Left kidney (tissue), 2 donors: ENCODE data around the gene RBPJ. TPM values are rescaled to one million over a fixed set of nuclear protein-coding genes. Genes with fewer than 3 reads are reported as not detected.
"Not testable (repeated sequence)": the region's sequence is repeated elsewhere in the genome, so short reads cannot be mapped to it uniquely, and the experiment has no call there.

ENCODE experiments used
- DNase-seq: peaks from one replicate; pipeline ENCODE4 v3.0.0-alpha.2; 2013
- polyA plus RNA-seq: library from polyadenylated mRNA; unstranded; fragments of 120-200 nt; gene quantifications from one replicate; pipeline ENCODE4 v1.2.1, GENCODE V29; 2013; ENCODE audit not compliant: insufficient read length

Gene RBPJ
- polyA plus RNA-seq, 1 donor: 89.3 TPM

DNA sequence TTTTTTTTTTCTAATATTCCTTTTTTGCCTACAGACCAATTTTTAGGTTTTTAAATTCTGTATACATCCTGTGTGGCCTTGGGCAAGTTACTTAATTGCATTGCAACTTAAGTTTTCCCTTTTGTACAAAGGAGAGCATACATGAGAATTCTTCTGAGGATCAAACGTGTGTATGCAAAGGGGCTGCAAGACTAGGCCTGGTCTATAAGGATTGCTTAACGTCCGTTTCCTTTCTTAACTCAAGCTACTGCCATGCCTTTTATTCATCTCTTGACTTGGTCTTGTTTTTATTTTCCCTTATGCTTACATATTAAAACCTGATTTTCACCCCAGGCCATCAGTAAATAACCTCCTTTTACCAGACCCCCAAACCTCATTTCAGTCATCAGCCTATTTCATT, 13.6 kb downstream of the RBPJ start:
- DNase-seq: no peak

DNA sequence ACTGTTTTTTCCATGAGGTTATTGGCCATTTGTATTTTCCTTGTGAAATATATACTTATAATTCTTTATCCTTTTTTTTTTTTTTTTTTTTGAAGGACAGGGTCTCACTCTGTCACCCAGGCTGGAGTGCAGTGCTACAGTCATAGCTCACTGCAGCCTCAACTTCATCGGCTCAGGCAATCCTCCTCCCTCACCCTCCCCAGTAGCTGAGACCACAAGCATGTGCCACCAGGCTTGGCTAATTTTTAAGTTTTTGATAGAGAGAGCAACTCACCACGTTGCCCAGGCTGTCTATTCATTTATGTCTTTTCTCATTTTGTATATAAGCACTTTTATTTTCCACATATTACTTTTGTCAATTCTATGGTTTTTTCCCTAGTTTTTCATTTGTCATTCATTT, 16.8 kb downstream of the RBPJ start:
- DNase-seq: no peak

DNA sequence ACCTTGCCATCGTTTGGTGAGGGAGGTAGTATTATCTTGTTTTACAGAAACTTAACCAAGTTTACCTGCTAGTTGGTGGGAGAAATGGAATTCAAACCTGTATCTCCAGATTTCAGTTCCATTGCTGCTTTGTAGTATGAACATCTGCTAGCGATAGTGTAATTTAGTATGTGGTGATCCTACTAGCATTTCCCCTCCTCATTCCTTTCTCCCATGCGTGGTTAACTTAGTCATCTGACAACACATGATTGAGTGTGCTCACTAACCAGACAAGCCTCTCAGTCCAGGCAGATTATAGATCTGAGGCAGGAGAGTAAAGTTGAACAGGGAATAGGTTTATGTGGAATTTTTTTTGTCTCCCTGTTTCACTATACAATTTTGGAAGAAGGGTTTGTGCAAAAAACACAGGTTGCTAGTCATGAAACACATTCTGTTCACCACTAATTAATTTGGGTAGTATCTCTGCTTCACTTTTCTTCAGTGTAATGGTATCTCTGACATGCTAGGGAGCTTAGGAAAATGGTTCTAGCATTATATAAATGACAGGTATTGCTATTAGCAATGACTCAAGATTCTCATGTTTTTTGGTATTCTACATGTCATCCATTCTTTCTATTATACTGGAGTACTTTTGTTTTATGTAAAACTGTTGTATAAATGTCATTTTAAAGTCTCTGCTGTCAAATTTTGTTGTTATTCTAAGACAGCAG, 21.7 kb downstream of the RBPJ start:
- no peak for DNase-seq

DNA sequence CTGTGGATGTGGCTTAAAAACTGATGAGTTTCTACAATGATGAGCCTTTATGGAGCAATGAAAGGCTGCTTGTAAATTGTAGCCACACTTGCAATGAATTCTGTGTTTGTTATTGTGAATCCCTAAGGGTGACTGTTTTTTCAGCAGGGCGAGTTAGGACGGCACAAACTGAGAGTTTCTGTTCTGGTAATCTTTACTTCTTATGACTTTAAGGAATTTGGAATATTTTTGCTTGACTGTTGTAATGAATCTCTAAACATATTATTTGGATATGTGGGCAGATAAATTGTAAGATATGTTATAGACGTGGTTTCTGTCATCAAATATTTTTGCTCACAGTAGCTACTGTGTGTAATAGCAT, 22.2 kb downstream of the RBPJ start:
- no peak for DNase-seq

DNA sequence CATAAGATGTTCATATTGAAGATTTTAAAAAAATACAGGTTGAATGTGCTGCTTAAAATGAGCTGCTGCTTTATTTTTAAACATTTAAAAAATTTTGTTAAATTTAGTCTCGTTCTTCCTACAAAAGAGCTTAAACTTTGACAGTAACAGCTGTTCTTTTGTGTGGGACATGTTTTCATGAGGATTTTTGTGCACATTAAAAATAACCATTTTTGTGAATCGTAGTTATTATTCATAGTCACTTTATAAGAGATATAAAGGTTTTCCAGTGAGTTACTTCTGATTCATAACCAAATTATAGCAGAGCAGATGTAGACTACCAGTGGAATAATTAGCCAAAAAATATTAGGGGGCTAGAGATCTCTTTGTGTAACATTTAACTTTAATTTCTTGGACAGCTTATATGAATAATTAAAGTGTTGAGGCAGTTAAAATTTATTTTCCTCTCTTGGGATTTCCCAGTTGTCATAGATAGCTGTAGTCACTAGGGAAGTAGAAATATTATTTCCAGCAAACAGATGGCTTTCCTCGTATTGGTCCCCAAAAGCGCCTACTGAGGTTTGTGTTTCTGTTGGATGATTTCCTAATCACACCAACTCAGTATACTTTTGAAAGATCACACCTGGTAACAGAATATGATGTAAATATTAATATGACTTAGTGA, 24.2 kb downstream of the RBPJ start:
- peak; percentile 55 for DNase-seq

DNA sequence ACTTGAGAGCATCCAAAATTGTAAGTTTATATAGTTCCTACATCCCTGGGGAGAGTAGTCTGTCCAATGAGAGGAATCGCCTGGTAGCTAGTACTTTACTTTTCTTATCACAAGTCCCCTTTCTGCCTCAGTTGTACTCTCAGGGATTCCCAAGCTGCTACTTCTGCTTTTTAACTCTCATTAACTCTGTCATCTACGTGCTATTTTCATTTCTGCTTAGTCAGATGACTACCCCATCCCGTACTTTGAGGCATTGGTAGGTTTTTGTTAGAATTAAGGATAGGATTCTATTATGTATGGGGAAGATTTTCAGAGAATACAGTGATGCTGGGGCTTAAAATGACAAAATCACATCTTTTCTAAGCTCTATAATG, 24.7 kb downstream of the RBPJ start:
- DNase-seq: no peak

DNA sequence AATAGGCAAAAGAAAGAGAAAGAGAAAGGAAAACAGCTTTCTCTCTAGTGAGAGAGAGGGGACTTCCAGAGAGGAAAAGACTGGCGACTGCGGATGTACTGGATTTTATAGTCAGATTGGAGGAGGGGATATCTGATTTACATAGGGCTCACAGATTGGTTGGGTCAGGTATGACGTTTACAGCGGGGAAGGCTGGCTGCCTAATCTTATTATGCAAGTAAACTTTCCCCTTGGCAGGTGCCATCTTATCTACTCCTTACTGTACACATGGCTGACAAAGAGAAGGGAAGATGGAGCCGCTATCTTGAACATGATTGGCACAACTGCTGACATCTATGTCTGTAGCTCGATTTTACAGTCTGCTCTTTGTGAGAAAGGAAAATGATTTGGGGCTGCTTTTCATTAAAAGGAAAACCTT, 25.4 kb downstream of the RBPJ start:
- DNase-seq: no peak

DNA sequence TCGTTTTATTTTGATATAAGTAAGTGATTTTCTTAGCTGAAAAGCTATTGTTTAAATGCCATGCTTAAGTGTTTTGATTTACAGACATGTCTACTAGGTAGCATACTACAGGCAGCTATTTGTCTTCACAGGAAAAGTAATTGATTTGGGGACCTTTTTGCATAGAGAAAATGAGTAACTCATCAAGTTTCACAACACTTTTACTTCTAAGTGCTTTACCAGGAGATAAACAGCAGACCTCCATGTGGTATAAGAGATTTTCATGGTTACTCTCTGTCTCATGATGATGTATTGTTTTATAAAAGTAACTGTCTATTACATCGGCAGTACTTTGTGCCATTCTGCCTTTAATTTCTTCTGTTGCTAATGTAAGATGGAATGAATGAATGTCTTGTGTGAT, 28.7 kb downstream of the RBPJ start:
- no peak for DNase-seq

DNA sequence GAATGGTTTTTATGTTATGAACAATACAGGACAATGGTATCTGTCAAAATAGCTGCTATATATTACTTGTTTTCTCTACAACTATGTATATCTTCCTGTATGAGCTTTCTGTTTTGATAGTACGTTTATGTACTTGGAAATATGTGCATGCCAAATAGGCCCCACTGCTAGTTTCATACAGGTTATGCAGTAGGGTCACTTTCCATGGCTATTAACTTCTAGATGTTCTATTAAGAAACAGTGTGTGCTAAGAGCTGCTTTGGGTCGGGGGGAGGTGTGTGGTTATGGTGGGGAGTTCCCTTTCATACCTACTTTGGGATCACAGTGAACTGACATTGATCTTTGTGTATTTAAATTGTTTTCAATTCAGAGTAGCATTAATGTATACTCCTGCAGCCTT, 30.9 kb downstream of the RBPJ start:
- no peak for DNase-seq

DNA sequence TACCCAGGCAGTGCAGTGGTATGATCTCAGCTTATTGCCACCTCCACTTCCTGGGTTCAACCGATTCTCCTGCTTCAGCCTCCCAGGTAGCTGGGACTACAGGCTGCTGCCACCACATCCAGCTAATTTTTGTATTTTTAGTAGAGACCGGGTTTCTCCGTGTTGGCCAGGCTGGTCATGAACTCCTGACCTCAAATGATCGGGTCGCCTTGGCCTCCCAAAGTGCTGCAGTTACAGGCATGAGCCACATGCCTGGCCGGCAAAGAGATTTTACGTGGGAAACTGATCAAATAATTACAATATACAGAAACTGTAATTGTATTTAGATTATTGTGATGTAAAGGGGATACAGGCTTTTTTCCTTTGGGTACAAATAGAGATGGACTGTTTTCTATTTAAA, 33.7 kb downstream of the RBPJ start:
- no peak for DNase-seq

DNA sequence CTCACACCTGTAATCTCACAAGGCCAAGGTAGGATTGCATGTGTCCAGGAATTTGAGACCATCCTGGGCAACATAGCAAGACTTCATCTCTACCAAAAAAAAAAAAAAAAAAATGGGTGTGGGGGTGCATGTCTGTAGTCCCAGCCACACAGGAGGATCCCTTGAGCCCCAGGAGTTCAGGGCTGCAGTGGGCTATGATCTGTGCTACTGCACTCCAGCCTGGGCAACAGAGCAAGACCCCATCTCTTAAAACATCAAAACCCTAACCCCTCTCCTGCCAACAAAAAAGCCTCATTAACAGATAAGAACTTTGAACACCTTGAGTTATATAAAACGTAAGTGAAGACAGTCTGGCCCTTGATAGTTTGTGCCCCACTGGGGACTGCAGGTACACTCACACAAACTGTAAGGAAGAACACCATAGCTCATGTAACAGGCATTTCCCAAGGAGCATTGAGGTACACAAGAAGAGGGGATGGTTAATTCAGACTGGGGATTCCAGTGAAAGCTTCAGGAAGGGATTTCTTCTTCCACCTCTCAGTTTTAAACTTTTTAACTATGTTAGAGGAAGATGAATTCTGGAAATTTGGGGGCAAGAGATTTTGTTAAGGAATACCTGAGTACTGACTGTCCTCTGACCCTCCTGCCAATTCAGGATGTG, 34.7 kb downstream of the RBPJ start:
- no peak for DNase-seq

DNA sequence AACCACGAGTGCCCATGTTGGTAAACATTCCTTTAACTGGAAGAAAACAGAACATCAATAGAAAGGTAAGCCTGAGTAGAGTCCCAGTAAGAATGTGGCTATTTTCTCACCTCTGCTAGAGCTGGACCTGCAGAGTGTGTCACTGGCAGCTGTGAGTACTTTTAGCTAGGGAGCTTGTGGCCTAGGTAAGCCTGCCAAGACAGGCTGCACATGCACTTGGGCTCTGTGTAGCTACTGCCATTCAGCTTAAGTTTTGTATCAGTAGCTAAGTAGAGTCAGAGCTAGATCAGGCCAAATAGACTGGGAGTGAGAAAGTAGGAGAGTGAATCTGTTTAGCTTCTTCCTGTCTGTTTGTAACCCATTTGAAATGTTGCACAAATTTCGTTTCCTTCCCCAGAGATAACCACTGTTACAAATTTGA, 35.3 kb downstream of the RBPJ start:
- DNase-seq: no peak

DNA sequence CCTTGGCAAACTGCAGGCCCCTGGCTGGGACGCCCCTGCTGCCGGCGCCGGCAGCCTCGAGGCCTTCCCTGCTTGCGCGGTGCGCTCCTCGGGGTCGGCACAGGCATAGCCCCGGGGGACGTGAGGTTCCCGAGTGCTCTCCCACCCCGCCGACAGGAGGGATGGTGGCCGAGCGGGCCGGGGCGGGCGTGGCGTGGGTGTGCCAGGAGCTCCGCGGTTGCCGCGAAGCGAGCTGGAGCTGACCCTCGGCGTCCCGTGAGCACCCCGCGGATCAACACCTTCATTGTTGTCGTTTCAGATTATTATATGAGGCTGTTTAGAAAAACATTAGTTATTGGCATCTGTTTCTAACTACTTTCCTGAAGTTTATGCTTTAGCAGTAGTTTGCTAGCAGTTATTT, 38.7 kb downstream of the RBPJ start:
- DNase-seq: not testable (repeated sequence)

DNA sequence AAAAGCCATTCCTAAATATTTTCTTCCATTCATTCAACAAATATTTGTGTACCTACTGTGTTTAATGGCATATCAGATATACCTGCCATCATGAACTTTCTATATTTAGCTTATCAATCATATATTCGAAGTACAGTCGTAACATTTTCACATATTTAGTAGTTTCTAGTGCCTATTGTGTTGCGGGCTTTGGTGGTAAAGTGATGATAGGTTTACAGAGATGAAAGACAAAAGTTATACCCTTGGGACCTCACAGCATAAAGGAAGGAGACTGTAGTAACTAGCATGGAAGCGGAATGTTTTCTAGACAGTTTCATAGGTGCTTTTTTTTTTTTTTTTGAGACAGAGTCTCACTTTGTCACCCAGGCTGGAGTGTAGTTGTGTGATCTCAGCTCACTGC, 39.5 kb downstream of the RBPJ start:
- DNase-seq: no peak

DNA sequence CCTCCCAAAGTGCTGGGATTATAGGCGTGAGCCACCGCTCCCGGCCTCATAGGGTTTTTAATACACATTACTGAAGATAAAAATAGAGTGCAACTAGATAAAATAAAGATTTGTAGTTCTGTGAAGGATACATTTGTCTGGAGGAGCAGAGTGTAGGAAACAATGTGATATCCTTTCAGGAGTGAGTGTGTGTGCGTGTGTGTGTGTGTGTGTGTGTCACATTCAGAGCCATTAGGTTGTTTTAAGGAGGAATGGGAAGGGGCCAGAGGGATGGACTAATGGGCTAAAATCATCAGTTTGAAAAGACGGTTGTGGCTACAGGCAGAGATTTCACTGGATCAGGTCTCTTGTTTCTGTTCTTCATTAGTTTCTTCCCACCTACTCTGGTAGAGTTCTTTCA, 40.0 kb downstream of the RBPJ start:
- no peak for DNase-seq

DNA sequence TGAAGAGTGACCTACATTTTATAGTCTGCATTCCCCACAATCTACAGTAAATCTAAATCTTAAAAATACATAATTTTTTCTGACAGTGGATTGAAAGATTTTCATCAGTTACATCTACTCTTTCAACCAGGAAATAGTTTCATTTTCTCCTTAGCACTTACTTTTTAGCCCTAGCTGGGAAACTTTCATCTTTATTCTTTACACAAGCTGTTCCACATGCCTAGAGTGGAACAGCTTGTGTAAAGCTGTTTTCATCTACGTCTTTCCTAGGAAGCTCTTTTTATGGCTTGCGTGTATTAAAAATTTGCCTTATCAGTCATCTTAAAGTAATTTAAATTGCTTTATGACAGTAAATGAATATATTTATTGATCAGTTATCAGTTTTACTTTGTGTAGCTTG, 40.5 kb downstream of the RBPJ start:
- DNase-seq: no peak

DNA sequence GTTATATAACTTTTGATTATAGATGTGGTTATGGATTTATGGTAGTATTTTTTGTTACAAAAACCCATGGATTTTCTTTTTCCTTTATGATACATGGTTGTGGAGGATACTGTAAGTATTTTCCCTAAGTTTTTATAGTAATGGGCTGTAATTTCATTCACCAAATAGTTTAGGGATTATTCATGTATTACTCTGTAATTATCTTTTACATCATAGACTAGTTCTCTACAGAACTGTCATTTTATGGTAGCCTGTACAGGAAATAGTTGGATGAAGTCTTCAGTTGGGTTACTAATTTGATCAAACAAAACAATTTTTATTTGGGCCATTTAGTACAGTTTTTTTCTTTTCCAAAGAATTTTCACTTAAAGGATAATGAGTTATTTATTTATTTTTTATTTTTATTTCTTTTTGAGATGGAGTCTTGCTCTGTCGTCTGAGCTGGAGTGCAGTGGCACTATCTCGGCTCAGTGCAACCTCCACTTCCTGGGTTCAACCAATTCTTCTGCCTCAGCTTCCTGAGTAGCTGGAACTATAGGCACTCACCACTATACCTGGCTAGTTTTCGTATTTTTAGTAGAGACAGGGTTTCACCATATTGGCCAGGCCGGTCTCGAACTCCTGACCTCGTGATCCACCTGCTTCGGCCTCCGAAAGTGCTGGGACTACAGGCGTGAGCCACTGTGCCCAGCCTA, 42.1 kb downstream of the RBPJ start:
- no peak for DNase-seq

DNA sequence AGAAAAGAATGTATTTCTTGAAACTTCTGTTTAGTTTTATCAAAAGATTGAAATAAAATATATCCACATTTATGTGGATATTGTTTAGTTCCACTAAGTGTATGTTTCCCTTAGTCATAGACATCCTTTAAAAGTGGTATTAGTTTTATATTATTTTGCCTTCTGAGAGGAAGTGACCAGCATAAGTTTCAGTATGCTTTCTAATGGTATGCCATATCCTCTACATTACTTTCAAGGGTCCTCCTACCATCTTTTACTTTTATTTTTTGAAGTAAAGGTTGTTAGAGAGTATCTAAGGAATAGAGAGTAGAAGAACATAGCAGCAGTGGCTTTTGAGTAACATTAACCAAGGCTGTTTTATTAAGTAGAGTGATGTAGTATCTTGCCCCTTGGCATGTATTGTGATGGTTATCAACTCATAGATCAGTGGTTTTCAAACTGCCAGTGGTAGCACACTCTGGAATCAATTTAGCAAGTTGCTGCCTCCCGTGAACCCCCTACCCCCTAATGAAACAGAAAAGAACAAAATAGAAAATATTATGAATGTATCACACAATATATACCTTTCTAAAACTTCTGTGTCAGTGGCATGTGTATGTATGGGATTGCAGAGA, 44.8 kb downstream of the RBPJ start:
- DNase-seq: no peak

DNA sequence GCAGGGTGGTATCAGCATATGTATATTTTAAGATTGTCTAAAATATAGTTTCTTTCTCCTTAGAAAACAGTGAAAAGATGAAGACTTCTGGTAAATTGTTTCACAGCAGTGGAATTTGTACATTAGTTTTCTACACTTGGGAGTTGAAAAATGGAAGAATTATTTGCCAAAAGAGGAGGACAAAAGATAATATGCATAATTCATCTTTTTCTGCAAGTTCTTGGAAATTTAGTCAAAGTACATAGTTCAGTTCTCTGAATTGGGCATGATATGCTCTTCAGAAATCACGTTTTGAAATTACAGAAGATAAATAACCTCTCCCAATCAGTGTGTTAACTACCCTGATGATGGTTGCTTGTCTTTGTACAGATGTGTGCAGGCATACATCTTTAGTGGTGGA, 47.0 kb downstream of the RBPJ start:
- DNase-seq: no peak

DNA sequence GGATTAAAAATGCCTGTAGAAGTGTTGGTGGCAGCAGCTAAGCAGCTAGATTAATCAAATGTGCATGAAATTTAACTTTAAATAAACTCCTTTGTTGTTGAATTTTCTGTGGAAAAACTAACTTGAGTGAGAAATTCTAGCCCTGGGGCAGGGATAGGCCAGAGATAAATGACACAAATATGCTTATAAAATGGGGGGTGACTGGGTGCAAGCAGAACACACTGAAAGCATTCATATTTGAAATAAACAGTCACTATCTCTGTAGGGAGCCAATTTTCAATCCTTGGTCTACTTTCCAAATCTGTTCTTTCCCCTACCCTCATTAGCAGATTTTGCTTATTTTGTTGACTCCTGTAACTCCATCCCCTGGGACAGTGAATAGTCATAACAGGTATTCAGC, 47.9 kb downstream of the RBPJ start:
- DNase-seq: no peak

DNA sequence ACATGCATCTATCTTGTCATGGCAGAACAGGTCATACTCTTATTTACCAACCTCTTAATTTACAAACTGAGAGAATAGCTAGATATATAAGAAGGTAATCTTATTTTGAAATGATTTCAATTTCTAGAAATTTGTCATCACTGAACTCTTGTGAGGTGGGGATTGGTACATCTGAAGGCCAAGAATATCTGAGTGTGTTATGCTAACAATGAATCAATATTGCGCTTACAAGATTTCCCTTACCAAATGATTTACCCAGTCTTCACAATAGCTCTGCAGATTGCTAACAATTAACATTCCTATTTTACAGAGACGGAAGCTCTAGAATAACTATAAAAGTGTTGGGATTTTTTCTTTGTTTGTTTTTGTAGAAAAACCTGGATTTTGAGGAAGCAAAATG, 48.3 kb downstream of the RBPJ start:
- DNase-seq: no peak

DNA sequence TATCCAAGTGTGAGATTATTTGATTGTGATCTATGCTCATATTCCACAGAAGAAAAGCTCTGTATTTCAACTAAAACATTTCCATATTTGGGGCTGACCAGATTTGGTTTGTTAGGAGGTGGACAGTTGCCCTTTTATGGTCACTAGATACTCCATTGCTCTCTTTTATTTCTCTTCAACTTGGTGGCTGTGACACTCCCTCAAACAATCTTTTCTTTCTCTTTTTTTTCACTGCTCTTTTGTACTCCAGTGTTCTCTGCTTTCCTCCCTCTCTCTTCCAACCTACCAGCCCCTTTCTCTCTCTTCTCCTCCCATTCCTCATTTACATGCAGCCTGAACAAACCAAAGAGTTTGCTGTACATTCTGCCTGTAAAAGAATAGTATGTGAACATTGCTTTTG, 48.8 kb downstream of the RBPJ start:
- DNase-seq: no peak

DNA sequence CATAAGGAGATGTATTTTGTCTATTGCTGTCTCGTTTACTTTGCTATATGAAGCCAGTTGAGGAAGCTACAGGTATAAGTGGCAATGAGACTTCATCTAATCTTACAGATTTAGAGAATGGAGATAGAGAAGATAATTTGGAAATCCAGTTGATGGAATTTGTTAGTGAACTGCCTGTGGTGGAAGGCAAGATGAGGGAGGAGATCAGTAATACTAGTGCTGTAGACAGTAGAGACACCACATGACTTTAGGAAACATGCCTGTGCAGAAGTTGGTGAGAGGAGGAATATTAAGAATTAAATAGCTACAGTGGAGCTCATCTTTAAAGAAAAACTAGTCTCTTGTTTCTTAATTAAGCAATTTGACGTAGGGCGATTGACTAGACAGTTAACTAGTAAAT, 51.3 kb downstream of the RBPJ start:
- DNase-seq: no peak
